Activated T-cell treated with anti-CD3 and anti-CD28 coated beads, Interleukin-2, amount 50 U/mL, for 1 hour (primary cell): ENCODE measurements around the gene SAXO2.
"Not testable (repeated sequence)": the region's sequence is repeated elsewhere in the genome, so short reads cannot be mapped to it uniquely, and the experiment has no call there.

Experiments used
- DNase-seq: peaks from one replicate; pipeline ENCODE4 v3.0.0-alpha.2; 2020

Gene SAXO2

GRCh38 chr15:82315519-82316246 is 53.1 kb downstream of the SAXO2 start:
- no peak for DNase-seq

GRCh38 chr15:82316247-82317090 is 53.9 kb downstream of the SAXO2 start:
- not testable (repeated sequence) for DNase-seq

- no peak for DNase-seq
These were observed 54.5 kb downstream of the SAXO2 start for GRCh38 chr15:82317091-82317489.

- not testable (repeated sequence) for DNase-seq
These were observed 54.9 kb downstream of the SAXO2 start for GRCh38 chr15:82317516-82317915.

- DNase-seq: not testable (repeated sequence)
These were observed 55.7 kb downstream of the SAXO2 start for GRCh38 chr15:82318281-82318680.

- not testable (repeated sequence) for DNase-seq
These were observed 57.1 kb downstream of the SAXO2 start for GRCh38 chr15:82319522-82320278.

GRCh38 chr15:82320861-82321260 is 58.2 kb downstream of the SAXO2 start:
- DNase-seq: not testable (repeated sequence)

- not testable (repeated sequence) for DNase-seq
These were observed 59.9 kb downstream of the SAXO2 start for GRCh38 chr15:82322488-82322887.

- not testable (repeated sequence) for DNase-seq
These were observed 62.2 kb downstream of the SAXO2 start for GRCh38 chr15:82324831-82325230.

- DNase-seq: not testable (repeated sequence)
These were observed 63.0 kb downstream of the SAXO2 start for GRCh38 chr15:82325646-82326045.

GRCh38 chr15:82326896-82327295 is 64.3 kb downstream of the SAXO2 start:
- not testable (repeated sequence) for DNase-seq

- not testable (repeated sequence) for DNase-seq
These were observed 64.8 kb downstream of the SAXO2 start for GRCh38 chr15:82327372-82327771.

GRCh38 chr15:82329039-82329438 is 66.4 kb downstream of the SAXO2 start:
- DNase-seq: not testable (repeated sequence)

- not testable (repeated sequence) for DNase-seq
These were observed 68.3 kb downstream of the SAXO2 start for GRCh38 chr15:82330921-82331320.

- peak; percentile 14 for DNase-seq
These were observed 69.1 kb downstream of the SAXO2 start for GRCh38 chr15:82331576-82332304.

GRCh38 chr15:82332711-82333602 is 70.3 kb downstream of the SAXO2 start:
- peak; percentile 12 for DNase-seq

GRCh38 chr15:82333603-82334553 is 71.3 kb downstream of the SAXO2 start:
- DNase-seq: not testable (repeated sequence)
